Heart left ventricle (tissue), 16 donors: ENCODE data around the gene LRBA. TPM values are rescaled to one million over a fixed set of nuclear protein-coding genes. Genes with fewer than 3 reads are reported as not detected.

Experiments used
- ATAC-seq, 4 donors: fragments of 200-7000 bp; cut with Tn5 transposase; one replicate each; pipeline ENCODE4 v1.9.1; 2020 to 2022; ENCODE audit warnings: moderate library complexity in 4 of 4, mild to moderate bottlenecking in 3 of 4, moderate number of reproducible peaks in 1 of 4
- DNase-seq, 5 donors: peaks; one replicate each; pipeline ENCODE4 v3.0.0-alpha.2; 2020
- H3K27ac ChIP-seq, 12 donors: fragments of 200-600 bp; sonication (generic) in 4 of 12; one replicate each; pipeline versions ENCODE4 v1.5.0 to v1.8.0; 2016 to 2022; ENCODE audit warnings: mild to moderate bottlenecking in 2 of 12
- H3K27me3 ChIP-seq, 9 donors: fragments of 200-600 bp; sonication (generic) in 2 of 9; one replicate each; pipeline versions ENCODE4 v1.5.1 to v1.8.0; 2016 to 2022; ENCODE audit warnings: mild to moderate bottlenecking in 3 of 9
- H3K36me3 ChIP-seq, 9 donors: fragments of 200-600 bp; sonication (generic) in 2 of 9; one replicate each; pipeline versions ENCODE4 v1.5.0 to v1.8.0; 2018 to 2022; ENCODE audit warnings: mild to moderate bottlenecking in 2 of 9
- H3K4me1 ChIP-seq, 12 donors: fragments of 200-600 bp; sonication (generic) in 4 of 12; one replicate each; pipeline versions ENCODE4 v1.5.0 to v1.8.0; 2016 to 2022; ENCODE audit warnings: mild to moderate bottlenecking in 3 of 12
- H3K4me3 ChIP-seq, 12 donors: fragments of 200-600 bp; sonication (generic) in 4 of 12; one replicate each; pipeline versions ENCODE4 v1.5.0 to v1.8.0; 2017 to 2022; ENCODE audit warnings: mild to moderate bottlenecking in 9 of 12, moderate library complexity in 4 of 12
- H3K9me3 ChIP-seq, 12 donors: fragments of 200-600 bp; sonication (generic) in 4 of 12; one replicate each; pipeline versions ENCODE4 v1.5.0 to v1.8.0; 2016 to 2022; ENCODE audit warnings: mild to moderate bottlenecking in 1 of 12
- POLR2A ChIP-seq, 2 donors: fragments of 450-650 bp; IDR thresholded peaks; one replicate each; pipeline ENCODE4 v1.6.1; 2017; ENCODE audit warnings: antibody characterized with exemption in 2 of 2, mild to moderate bottlenecking in 2 of 2, moderate library complexity in 2 of 2
- WGBS, 4 donors: extraction: QIAGEN DNeasy Blood & Tissue Kit in 2 of 4; methylation state at CpG; one replicate each; pipeline versions ENCODE4 v1.1.5 to v1.1.7; 2013 to 2018; 5-methylcytosine and 5-hydroxymethylcytosine counted together
- intact Hi-C, 10 donors: fragments of 100-400 bp; cut with DNase I; formaldehyde crosslinking; loops; one replicate each; pipeline versions ENCODE4 v1.11.1 to v1.14.2; 2022
- polyA plus RNA-seq, 2 donors: library from polyadenylated mRNA; stranded (reverse); fragments of 200-250 nt; gene quantifications; one replicate each; pipeline ENCODE4 v1.2.3, GENCODE V29; 2013
- total RNA-seq, 9 donors: library from RNA; depleted of rRNA in 2 of 9; stranded (reverse); fragments of >200 nt in 2 of 9; fragmentation: NEBNext Ultra II Directional in 3 of 9; extraction: Animal tissue kit (Norgen Biotek cat#: 25700) in 3 of 9; gene quantifications; one replicate each; pipeline versions ENCODE4 v1.1.0 to v1.2.4, GENCODE V29; 2016 to 2023
- TF ChIP-seq, protein P1 (sequence below), 12 donors: fragments of 200-600 bp; sonication (generic) in 4 of 12; IDR thresholded peaks; one replicate each; pipeline versions ENCODE4 v1.5.0 to v1.8.0; 2018 to 2022; ENCODE audit warnings: antibody characterized with exemption in 12 of 12, mild to moderate bottlenecking in 5 of 12
- donor health status: ischemic (EF 13 %, LVEDD 7.1; RV severe dilation, severe dysfunction).
- donor health status: healthy with polysubstance abuse.
- donor health status: DM: no; HTN: yes; CAD: no.
- donor health status: DM: no; HTN: no; CAD: no.
- donor health status: ischemic (EF 25% LVEDD 6.9; RV normal size, moderate dysfunction).
- donor health status: ischemic (EF 25% LVEDD 5.7; RV mildly dilated, moderate dysfunction).
- donor health status: healthy.
- donor health status: DM: yes; HTN: yes; CAD: no.
- donor health status: ischemic (EF 35%, LVEDD 5.7; RV mildly dilated, moderate dysfunction).
- donor health status: nonischemic (EF 11% LVEDD 7.7; RV severe dilation, severe dysfunction).
- donor health status: DM: yes; HTN: yes; CAD: no.
- donor health status: PGD.
- donor health status: ischemic (EF 29% LVEDD 5.4; RV normal size, mild dysfunction).
- donor health status: nonischemic (EF 23%, LVEDD 6.1; RV moderate dilation, normal function).

The LRBA gene
- total and polyA plus RNA-seq, 11 donors, result 6.5 to 35.1 (median 22.6) TPM

DNA sequence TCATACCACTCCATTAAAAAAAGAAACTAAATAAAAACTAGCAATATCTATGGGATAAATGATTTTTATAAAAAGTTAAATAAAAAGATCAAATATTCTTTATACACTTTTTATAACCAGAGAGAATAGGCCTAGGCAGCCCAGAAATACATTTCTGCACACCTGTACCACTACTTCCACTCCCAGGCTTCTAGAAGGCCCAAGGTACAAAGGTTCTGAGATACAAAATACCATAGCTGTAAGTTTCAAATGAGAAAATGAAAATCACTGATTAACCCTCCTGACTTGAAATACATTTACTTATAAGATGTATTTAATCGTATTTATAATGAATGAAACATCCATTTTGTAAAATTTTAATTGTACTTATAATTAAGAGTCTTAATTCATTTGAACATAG, 659.7 kb downstream of the LRBA start:
- TF ChIP-seq, protein P1, sequence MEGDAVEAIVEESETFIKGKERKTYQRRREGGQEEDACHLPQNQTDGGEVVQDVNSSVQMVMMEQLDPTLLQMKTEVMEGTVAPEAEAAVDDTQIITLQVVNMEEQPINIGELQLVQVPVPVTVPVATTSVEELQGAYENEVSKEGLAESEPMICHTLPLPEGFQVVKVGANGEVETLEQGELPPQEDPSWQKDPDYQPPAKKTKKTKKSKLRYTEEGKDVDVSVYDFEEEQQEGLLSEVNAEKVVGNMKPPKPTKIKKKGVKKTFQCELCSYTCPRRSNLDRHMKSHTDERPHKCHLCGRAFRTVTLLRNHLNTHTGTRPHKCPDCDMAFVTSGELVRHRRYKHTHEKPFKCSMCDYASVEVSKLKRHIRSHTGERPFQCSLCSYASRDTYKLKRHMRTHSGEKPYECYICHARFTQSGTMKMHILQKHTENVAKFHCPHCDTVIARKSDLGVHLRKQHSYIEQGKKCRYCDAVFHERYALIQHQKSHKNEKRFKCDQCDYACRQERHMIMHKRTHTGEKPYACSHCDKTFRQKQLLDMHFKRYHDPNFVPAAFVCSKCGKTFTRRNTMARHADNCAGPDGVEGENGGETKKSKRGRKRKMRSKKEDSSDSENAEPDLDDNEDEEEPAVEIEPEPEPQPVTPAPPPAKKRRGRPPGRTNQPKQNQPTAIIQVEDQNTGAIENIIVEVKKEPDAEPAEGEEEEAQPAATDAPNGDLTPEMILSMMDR (IDR thresholded peaks at IDR 0.05), result no peak
- TF ChIP-seq POLR2A (IDR thresholded peaks at IDR 0.05), result no peak
- intact Hi-C loops, result no loop called here
- no peak overlapping the region for H3K27ac ChIP-seq
- no peak overlapping the region for H3K4me3 ChIP-seq
- H3K27me3 ChIP-seq, result no peaks in the 10 kb centered on the region
- no peak for ATAC-seq
- WGBS, 4 donors, result 98 to 99% (median 99%) methylated on average over 1 of the region's 1 CpG
- no peaks in the 10 kb centered on the region for H3K9me3 ChIP-seq
- H3K4me1 ChIP-seq, result no peaks in the 10 kb centered on the region
- no peaks in the 10 kb centered on the region for H3K36me3 ChIP-seq
- no peak for DNase-seq

DNA sequence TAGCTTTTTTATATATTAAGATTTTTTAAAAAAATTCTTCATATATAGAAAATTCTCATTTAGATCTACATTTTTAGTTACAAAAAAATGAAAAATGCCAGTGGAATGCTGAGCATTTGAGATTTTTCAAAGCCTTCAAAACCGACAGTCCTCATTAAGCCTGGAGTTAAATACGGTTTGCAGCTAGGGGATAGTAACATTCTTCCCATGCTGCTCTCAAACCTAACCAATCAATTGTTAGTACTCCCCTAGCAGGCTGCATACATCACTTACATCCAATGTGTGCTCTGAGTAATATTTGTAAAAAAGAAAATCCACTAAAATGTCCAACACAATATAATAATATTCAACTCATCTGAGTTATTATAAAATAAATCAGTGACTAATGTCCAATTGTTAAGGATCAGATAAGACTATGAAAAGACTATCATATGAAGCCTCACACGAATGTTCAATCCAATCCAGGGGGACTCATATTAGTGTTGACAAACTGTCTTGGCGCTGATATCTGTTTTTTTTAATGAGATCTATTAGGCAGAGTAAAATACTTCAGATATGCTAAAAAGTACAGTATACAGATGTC, 660.8 kb downstream of the LRBA start:
- intact Hi-C loops, result no loop called here
- no peaks in the 10 kb centered on the region for H3K27me3 ChIP-seq
- H3K9me3 ChIP-seq, result no peaks in the 10 kb centered on the region
- no peak overlapping the region for H3K4me3 ChIP-seq
- H3K4me1 ChIP-seq, result no peaks in the 10 kb centered on the region
- H3K36me3 ChIP-seq, result no peaks in the 10 kb centered on the region
- no peak overlapping the region for H3K27ac ChIP-seq
- WGBS, 4 donors, result 89 to 91% (median 90%) methylated on average over 4 of the region's 4 CpGs
- ATAC-seq (no peak), DNase-seq (no peak)
- TF ChIP-seq, protein P1 (IDR thresholded peaks at IDR 0.05), result no peak
- no peak for TF ChIP-seq POLR2A (IDR thresholded peaks at IDR 0.05)

DNA sequence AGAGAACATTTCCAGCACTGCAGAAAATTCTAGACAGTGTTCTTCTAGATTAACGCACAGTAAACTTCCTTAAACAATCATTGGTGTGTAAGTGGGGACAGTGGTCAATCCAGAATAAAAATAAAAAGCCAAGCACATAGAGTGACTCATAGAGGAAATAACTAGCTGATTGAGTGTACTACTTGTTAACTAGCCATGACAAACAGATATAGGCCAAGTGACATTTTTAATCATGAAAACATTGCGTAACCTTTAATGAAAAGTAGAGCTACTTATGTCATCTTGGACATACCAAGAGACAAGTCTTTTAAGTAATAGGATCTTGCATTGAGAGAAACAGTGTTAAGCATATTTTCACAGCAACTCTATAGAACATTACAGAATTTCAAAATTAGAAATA, 667.0 kb downstream of the LRBA start:
- Histone ChIP-seq H3K36me3 (peaks cover 0 to 5% (median 0%) of the 10 kb centered on the region in 9 donors), H3K4me3 (no peak overlapping the region), H3K27me3 (no peaks in the 10 kb centered on the region), H3K27ac (no peak overlapping the region), H3K4me1 (peaks cover 0 to 8% (median 0%) of the 10 kb centered on the region in 12 donors), H3K9me3 (no peaks in the 10 kb centered on the region)
- TF ChIP-seq POLR2A (IDR thresholded peaks at IDR 0.05), result no peak
- TF ChIP-seq, protein P1 (IDR thresholded peaks at IDR 0.05), result no peak
- ATAC-seq, result peak in 2 of 4 donors; percentile 54 to 59
- WGBS, 4 donors, result 79 to 88% (median 85%) methylated on average over 2 of the region's 2 CpGs
- DNase-seq, result no peak
- intact Hi-C loops, result no loop called here

DNA sequence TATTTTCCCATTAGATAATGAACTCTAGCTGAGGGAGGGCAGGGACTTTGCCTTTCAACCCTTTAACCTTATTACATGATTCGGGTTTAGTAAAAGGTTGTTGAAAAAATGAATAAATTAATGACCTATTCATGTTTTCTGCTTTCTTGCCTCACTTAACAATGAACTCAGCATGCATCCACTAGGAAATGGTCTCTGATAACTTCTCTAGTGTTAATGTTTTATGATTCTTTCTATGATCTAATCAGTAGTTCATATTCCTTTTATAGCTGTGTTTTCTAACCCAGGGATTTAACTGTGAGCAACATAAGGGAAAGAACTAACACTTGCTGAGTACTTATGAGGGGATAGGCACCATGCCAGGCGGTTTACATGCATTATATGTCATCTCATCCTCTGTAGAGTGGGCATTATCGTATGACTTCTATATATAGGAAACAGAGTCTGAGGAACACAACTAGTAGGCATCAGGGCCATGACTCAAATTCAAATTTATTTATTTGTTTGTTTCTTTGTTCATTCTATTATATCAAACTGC, 669.8 kb downstream of the LRBA start:
- Histone ChIP-seq H3K27me3 (no peaks in the 10 kb centered on the region), H3K4me1 (peaks cover 0 to 11% (median 0%) of the 10 kb centered on the region in 12 donors), H3K9me3 (no peaks in the 10 kb centered on the region), H3K27ac (no peak overlapping the region), H3K36me3 (peaks cover 0 to 5% (median 0%) of the 10 kb centered on the region in 9 donors), H3K4me3 (no peak overlapping the region)
- WGBS, 4 donors, result 76 to 86% (median 85%) methylated on average over 3 of the region's 3 CpGs
- no peak for DNase-seq
- intact Hi-C loops, result no loop called here
- no peak for ATAC-seq
- TF ChIP-seq, protein P1 (IDR thresholded peaks at IDR 0.05), result no peak
- TF ChIP-seq POLR2A (IDR thresholded peaks at IDR 0.05), result no peak
